Measurements from ENCODE around the gene VMP1. TPM values are rescaled to one million over a fixed set of nuclear protein-coding genes. Genes with fewer than 3 reads are reported as not detected.
A peak's percentile ranks its signal among the peaks of the same experiment; 100 is the strongest.
"Not testable (repeated sequence)": the region's sequence is repeated elsewhere in the genome, so short reads cannot be mapped to it uniquely, and the experiment has no call there.

The VMP1 gene
- total RNA-seq, 1 experiment from 2014 or later, result 150 TPM

- in situ Hi-C loops (cut with HindIII; ENCODE audit: low pct_unique_long_range_greater_than_20kb, low sequenced_read_pairs), result no loop called here
- no peak for DNase-seq (ENCODE audit: low read depth)
These were observed 156.2 kb downstream of the VMP1 start for GRCh38 chr17:59863616-59864015.

- DNase-seq (ENCODE audit: low read depth), result no peak
- in situ Hi-C loops (cut with HindIII; ENCODE audit: low pct_unique_long_range_greater_than_20kb, low sequenced_read_pairs), result no loop called here
These were observed 162.4 kb downstream of the VMP1 start for GRCh38 chr17:59869941-59870218.

DNA sequence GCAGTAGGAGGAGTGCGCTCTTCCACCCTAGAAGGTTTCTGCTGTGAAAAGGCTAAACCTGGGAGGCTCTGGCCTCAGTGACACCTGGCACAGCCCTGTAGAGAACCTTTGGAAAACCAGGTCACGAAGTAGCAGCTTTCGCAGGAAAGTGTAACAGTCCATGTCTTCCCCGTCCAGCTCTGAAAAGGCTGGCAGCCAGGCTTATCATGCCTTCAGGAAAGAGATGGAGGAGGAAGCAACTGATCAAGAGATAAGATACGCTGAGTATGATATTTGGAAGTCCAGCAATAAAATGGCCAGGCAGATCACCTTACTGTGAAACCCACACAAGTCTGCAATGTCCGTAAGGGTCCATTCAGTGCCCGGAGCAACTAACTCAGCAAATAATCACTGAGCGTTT is 163.0 kb downstream of the VMP1 start:
- in situ Hi-C loops (cut with HindIII; ENCODE audit: low pct_unique_long_range_greater_than_20kb, low sequenced_read_pairs), result no loop called here
- DNase-seq (ENCODE audit: low read depth), result no peak

DNA sequence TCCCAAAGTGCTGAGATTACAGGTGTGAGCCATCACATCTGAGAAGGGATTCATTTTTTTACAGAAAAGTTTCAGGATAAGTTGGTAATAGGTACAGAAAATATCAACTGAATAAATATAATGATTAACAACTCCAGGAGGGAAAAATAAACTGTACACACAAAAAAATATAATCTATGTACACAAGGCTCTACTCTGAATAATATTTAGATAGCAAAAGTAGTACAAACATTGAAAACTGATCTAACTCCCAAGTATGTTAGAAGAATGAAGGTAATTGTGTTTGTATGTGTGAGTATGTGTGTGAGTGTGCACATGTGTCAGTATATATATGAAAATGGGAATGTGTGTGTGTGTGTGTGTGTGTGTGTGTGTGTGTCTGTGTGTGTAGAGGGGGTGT is 164.9 kb downstream of the VMP1 start:
- in situ Hi-C loops (cut with HindIII; ENCODE audit: low pct_unique_long_range_greater_than_20kb, low sequenced_read_pairs), result no loop called here
- DNase-seq (ENCODE audit: low read depth), result no peak

- in situ Hi-C loops (cut with HindIII; ENCODE audit: low pct_unique_long_range_greater_than_20kb, low sequenced_read_pairs); DNase-seq (ENCODE audit: low read depth): not testable (repeated sequence)
These were observed 166.0 kb downstream of the VMP1 start for GRCh38 chr17:59873414-59873813.

DNA sequence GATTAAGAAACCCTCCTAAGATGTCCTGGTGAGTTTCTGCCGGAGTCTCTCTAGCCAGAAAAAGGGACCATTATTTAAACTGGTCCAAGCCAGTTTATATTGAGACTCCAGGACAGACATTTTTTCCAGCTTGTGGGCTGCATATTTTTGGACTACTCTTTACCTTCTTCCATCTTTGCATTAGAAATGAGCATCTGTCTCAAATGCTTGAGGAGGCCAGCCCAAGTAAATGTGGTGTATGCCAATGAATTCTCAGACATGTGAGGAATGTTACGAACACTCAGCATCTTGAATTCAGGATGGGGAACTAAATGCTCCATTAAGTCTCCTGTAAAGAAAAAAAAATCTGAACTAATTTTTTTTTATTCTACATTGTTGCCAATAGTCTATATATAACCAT is 166.9 kb downstream of the VMP1 start:
- in situ Hi-C loops (cut with HindIII; ENCODE audit: low pct_unique_long_range_greater_than_20kb, low sequenced_read_pairs), result no loop called here
- no peak for DNase-seq (ENCODE audit: low read depth)

DNA sequence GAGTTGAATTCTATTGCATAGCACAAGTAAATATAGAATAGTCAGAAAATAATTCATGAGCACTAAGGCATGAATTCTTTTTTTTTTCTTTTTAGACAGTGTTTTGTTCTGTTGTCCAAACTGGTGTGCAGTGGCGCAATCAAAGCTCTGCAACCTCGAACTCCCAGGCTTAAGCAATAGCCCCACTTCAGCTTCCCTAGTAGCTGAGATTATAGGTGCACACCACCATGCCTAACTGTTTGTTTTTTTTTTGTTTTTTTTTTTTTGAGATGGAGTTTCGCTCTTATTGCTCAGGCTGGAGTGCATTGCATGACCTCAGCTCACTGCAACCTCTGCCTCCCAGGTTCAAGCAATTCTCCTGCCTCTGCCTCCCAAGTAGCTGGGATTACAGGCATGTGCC is 168.7 kb downstream of the VMP1 start:
- no peak for DNase-seq (ENCODE audit: low read depth)
- in situ Hi-C loops (cut with HindIII; ENCODE audit: low pct_unique_long_range_greater_than_20kb, low sequenced_read_pairs), result no loop called here

DNA sequence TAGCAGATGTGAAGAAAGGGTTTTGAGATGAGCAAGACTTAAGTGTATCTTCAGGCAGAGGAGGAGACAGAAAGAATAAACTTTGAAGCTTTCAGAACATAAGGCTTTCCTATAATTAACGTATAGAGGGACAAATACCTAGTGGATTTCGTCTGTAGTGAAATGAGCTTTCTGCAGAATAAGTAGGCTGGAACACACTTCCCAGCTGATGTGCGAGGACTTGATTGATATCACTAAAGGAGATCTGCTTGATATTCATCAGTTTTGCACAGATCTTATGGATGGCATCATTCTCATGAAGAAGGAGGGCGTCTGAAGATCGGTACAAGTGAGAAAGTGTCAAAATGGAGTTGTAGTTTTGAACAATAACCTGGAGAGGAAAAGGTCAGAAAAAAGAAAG is 170.5 kb downstream of the VMP1 start:
- in situ Hi-C loops (cut with HindIII; ENCODE audit: low pct_unique_long_range_greater_than_20kb, low sequenced_read_pairs), result no loop called here
- DNase-seq (ENCODE audit: low read depth), result no peak

DNA sequence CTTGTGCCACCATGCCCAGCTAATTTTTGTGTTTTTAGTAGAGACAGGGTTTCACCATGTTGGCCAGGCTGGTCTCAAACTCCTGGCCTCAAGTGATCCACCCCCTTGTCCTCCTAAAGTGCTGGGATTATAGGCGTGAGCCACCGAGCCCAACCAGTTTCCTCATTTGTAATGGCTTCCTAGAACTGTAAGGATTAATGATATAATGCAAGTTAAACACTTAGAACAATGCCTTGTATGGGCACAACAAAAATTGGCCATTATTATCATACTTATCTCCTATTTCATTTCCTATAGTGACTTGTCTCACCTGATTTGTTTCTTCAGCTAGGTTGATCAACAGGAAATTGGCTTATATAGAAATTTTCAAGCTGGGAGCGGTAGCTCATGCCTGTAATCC is 171.2 kb downstream of the VMP1 start:
- no peak for DNase-seq (ENCODE audit: low read depth)
- in situ Hi-C loops (cut with HindIII; ENCODE audit: low pct_unique_long_range_greater_than_20kb, low sequenced_read_pairs), result no loop called here

GRCh38 chr17:59884861-59885260 is 177.4 kb downstream of the VMP1 start:
- in situ Hi-C loops (cut with HindIII; ENCODE audit: low pct_unique_long_range_greater_than_20kb, low sequenced_read_pairs), result no loop called here
- DNase-seq (ENCODE audit: low read depth), result no peak

GRCh38 chr17:59888145-59888750 is 180.8 kb downstream of the VMP1 start:
- in situ Hi-C loops (cut with HindIII; ENCODE audit: low pct_unique_long_range_greater_than_20kb, low sequenced_read_pairs), result no loop called here
- no peak for DNase-seq (ENCODE audit: low read depth)

GRCh38 chr17:59890720-59891119 is 183.3 kb downstream of the VMP1 start:
- in situ Hi-C loops (cut with HindIII; ENCODE audit: low pct_unique_long_range_greater_than_20kb, low sequenced_read_pairs), result no loop called here
- DNase-seq (ENCODE audit: low read depth), result peak; percentile 18

Other genes starting within 250 kb of the VMP1 start
- 60.7 and 65.8 TPM in 2 replicates for gene DHX40, start 142.0 kb upstream of the VMP1 start, total RNA-seq (2014; rRNA removed; shearing (Covaris generic); ENCODE audit: low replicate concordance)
- gene CLTC, start 87.8 kb upstream of the VMP1 start, total RNA-seq (2014; rRNA removed; shearing (Covaris generic); ENCODE audit: low replicate concordance), result 256 and 284 TPM in 2 replicates
- gene PTRH2, start 224 bp upstream of the VMP1 start, total RNA-seq (2014; rRNA removed; shearing (Covaris generic); ENCODE audit: low replicate concordance), result 30.1 and 32.2 TPM in 2 replicates
- 18.1 and 34.0 TPM in 2 replicates for gene TUBD1, start 185.3 kb downstream of the VMP1 start, total RNA-seq (2014; rRNA removed; shearing (Covaris generic); ENCODE audit: low replicate concordance)
- 4.2 and 18.9 TPM in 2 replicates for gene RPS6KB1, start 185.5 kb downstream of the VMP1 start, total RNA-seq (2014; rRNA removed; shearing (Covaris generic); ENCODE audit: low replicate concordance)